IPS-NIHi7 (cell line): ENCODE measurements around the gene NPPB.

Source experiments
- DNase-seq: peaks from one replicate; pipeline ENCODE4 v3.0.0; 2012; ENCODE audit warnings: mixed read lengths; ENCODE audit errors: extremely low spot score

NPPB gene

GRCh38 chr1:11857164-11857851, 1.4 kb downstream of the NPPB start:
- DNase-seq = no peak

DNA sequence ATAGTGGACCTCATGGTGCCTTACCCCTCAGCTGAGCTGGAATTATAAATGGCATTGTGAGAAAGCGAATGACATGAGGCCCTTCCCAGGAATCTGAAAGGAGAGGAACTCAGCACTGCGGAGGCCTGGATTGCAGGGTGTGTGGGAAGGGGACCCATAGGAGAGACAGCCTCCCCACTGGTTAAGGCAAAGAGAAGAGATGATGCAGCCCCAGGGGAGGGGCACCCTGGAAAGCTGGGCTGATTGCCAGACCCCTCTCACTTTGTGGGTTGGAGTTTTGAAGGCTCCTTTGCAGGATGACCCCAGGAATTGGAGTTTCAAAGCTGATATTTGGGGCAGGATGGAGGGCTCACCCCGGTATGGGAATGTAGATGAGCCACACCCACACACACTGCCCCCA, 2.0 kb downstream of the NPPB start:
- no peak for DNase-seq

- DNase-seq = no peak
These were observed 3.3 kb downstream of the NPPB start for GRCh38 chr1:11855430-11855829.

- no peak for DNase-seq
These were observed 4.2 kb downstream of the NPPB start for GRCh38 chr1:11854519-11854918.

GRCh38 chr1:11851180-11851579, 7.6 kb downstream of the NPPB start:
- DNase-seq = no peak

GRCh38 chr1:11850156-11850555, 8.6 kb downstream of the NPPB start:
- DNase-seq = no peak

DNA sequence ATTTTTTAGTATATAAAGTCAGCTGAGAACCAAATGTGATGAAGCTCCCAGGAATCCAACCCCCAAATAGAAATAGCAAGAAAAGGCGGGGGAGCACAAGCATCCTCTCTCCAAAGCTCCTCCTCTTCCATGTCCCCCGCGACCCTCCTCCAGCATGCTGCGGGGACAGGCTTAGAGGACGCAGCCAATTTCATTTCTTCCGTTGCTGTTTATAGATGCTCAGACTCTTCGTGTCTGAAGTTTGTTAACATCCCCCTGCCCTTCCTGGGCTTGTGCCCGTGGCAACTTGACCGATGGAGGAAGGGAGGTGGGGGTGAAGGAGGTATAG, 10.4 kb downstream of the NPPB start:
- no peak for DNase-seq

DNA sequence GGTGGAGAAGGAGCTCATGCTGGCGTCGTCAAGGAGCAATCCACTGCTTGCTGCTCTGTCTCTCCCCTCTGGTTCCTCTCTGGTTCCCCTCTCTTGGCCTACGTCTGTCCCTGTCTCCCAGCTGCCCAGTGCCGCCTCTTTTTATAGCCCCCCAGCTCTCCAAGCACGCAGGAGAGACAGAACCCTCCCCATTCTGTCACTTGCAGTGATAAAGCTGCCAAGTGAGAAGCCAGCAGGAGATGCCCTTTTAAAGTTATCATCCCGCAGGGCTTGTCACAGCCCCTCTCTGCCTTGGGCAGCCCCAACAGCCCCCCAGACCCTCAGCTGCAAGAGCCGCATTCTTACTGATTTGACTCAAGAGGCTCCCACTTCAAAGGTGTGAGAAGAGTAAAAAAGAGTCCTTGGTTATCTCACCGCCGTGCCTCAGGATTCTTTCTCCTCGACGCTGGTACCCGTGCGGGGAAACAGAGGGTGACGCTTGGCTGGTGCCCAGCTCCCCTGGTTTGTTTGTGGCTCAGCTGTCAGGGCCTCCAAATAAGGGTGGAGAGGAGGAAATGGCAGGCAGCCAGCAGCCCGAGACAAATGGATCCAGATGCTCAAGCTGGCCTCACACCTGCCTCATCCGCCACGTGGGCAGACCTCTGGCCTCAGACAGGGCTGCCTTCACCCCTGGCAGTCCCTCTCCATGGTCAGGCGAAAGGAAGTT, 10.9 kb downstream of the NPPB start, which contains the start of gene NPPA:
NPPA (minus strand) TSS at position 117 of the 706 bp plus-strand sequence; CDS start at position 18, 99 bp downstream.
- no peak for DNase-seq

- DNase-seq = peak; percentile 71
These were observed 13.0 kb downstream of the NPPB start for GRCh38 chr1:11845641-11846335.

DNA sequence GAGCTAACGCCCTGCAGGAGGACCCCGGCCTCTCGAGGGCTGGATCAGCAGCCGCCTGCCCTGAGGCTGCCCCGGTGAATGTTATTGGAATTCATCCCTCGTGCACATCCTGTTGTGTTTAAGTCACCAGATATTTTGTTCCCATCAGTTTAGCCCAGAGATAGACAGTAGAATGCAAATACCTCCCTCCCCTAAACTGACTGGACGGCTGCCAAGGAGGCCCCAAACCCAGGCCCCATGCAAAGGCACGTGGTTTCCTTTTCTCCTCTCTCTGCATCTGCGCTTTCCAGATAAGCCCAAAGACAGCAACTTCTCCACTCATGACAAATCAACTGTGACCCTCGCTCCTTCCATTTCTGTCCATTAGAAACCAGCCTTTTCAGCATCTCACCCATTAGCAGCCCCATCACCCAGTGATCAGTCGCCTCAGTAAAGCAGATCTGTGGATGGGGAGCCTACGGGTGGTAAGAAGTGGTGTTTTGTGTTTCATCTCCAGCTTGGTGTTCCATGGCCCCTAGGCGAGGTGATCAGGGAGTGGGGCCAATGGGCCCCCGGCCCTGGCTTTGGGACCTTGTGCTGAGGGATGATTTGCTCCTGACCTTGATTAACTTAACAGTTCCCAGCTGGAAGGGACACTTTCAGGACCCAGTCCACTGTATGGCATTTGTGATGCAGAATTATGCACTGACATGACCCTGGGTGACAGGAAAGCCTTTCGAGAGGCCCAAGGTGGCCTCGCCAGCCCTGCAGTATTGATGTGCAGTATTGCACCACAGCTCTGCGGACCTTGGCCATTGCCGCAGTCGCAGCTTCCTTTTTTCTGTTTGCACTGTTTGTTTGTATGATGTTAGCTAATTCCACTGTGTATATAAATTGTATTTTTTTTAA, 16.3 kb downstream of the NPPB start:
- no peak for DNase-seq

DNA sequence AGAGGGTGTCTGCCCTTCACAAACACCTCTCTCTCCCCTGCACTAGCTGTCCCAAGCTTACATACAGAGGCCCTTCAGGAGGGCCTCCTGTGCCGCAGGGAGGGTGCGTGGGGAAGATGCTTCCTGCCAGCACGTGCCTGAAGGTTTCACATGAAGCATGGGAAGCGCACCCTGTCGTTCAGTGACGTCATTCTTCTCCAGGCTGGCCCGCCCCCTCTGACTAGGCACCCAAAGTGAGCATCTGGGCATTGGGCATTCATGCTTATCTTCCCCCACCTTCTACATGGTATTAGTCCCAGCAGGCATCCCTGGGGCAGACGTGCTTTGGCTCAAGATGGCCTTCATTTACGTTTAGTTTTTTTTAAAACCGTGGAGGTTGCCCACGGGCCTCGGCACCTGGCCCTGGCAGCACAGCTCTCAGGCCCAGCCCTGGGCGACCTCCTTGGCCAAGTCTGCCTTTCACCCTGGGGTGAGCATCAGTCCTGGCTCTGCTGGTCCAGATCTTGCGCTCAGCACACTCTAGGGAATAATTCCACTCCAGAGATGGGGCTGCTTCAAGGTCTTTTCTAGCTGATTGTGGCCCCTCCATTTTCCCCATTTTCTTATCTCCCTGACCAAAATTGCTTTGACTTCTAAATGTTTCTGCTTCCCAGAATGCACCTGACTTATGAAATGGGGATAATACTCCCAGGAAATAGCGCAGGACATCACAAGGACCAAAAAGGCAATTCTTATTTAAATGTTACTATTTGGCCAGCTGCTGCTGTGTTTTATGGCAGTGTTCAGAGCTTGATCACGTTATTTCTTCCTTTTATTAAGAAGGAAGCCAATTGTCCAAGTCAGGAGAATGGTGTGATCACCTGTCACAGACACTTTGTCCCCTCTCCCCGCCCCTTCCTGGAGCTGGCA, 17.2 kb downstream of the NPPB start:
- no peak for DNase-seq

DNA sequence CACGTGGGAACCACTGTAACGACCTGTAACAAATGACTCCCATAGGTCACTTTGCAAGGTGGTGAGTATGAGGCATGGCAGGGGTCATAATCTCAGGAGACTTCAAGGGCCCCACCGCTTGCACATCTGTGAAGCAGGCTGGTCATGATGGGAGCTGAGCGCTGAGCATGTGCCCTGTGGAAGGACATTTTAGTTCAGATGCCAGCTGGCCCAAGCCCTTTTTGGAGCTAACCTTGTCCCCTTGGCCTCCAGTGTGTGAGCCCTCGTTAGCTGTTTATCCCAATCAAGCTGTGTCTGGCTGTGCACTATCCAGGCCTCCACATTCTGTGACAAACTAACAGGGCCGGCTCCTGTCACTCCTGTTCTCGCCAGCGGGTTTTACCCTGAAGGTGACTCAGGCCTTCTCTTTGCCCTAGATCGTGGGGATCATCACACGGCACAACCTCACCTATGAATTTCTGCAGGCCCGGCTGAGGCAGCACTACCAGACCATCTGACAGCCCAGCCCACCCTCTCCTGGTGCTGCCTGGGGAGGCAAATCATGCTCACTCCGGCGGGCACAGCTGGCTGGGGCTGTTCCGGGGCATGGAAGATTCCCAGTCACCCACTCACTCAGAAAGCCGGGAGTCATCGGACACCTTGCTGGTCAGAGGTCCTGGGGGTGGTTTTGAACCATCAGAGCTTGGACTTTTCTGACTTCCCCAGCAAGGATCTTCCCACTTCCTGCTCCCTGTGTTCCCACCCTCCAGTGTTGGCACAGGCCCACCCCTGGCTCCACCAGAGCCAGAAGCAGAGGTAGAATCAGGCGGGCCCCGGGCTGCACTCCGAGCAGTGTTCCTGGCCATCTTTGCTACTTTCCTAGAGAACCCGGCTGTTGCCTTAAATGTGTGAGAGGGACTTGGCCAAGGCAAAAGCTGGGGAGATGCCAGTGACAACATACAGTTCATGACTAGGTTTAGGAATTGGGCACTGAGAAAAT, 18.7 kb downstream of the NPPB start:
- DNase-seq = no peak

- DNase-seq = peak; percentile 96
These were observed 20.1 kb downstream of the NPPB start for GRCh38 chr1:11838349-11839272.

DNA sequence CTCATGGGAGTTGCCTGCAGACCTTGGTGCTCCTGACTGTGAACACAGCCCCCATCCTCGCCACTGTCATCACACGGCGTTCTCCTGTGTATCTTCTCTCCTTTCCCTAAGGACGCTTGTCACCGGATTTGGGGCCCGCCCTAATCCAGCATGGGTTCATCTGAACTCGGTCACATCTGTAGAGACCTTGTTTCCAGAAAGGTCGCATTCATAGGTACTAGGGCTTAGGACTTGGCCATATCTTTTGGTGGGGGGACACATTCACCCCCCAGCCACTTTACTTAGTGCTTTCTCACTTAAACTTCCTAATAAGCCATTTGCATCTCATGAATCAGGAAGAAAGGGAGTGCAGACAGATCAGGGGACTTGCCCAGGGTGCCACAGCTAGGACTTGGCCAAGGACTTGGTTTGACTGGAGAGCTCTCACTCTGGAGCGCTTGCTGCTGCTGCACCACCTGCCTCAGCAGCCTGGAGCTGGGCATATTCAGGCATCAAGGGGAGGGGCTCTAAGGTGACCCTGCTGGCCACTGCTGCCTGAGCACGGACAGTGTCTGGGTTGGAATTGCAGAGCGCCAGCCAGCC, 20.9 kb downstream of the NPPB start:
- DNase-seq = no peak

- DNase-seq = no peak
These were observed 21.6 kb downstream of the NPPB start for GRCh38 chr1:11836955-11837766.

DNA sequence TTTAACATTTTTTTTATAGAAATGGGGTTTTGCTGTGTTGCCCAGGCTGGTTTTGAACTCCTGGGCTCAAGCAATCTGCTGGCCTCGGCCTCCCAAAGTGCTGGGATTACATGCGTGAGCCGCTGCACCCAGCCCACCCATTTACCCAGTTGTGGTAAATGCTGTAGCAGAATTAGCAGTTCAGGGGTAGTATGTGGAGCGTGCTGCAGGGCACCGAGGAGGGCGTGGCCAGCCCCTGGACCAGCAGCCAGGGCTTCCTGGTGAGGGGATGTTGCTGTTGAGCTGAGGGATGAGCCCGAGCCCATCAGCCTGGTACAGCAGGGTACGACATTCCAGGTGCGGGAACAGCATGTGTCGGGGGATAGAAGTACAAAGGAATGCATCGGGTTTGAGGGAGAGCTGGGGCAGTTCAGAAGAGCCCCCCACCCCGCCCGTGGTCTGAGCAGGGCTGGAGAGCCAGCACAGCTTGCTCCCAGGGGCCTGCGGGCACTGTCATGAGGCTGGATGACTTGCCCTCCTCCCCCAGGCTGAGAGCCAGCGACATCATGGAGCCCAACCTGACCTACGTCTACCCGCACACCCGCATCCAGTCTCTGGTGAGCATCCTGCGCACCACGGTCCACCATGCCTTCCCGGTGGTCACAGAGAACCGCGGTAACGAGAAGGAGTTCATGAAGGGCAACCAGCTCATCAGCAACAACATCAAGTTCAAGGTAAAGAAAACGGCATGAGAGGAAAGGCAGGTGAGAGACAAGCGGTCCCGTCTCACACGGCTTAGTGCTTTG, 23.1 kb downstream of the NPPB start:
- no peak for DNase-seq

- DNase-seq = no peak
These were observed 24.8 kb downstream of the NPPB start for GRCh38 chr1:11833900-11834299.
